GM21576 (cell line): ENCODE data around the gene ARSI.

Experiments
- ATAC-seq: cut with Tn5 transposase; IDR thresholded peaks from one replicate; pipeline ENCODE4 v1.9.1; 2021; ENCODE audit warnings: mild to moderate bottlenecking, moderate library complexity; ENCODE audit not compliant: unreplicated experiment

The ARSI gene

DNA sequence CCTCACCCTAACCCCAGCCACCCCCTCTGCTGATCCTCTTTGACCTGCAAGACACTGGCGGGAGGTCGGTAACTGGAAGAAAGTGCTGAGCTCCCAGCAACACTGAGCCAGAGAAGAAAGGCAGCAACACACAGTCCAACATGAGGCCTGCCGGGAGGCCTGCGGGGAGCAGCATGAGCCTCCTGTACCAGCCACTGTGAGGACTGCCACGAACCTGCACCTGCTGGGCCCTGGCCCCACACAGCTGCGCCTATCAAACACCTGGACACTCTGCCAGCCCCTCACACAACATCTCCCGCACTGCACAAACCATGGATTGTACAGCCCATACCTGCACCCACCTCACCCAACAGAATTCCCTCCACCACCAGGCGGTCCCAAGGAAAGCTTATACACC lies 31.4 kb downstream of the ARSI start:
- no peak for ATAC-seq

DNA sequence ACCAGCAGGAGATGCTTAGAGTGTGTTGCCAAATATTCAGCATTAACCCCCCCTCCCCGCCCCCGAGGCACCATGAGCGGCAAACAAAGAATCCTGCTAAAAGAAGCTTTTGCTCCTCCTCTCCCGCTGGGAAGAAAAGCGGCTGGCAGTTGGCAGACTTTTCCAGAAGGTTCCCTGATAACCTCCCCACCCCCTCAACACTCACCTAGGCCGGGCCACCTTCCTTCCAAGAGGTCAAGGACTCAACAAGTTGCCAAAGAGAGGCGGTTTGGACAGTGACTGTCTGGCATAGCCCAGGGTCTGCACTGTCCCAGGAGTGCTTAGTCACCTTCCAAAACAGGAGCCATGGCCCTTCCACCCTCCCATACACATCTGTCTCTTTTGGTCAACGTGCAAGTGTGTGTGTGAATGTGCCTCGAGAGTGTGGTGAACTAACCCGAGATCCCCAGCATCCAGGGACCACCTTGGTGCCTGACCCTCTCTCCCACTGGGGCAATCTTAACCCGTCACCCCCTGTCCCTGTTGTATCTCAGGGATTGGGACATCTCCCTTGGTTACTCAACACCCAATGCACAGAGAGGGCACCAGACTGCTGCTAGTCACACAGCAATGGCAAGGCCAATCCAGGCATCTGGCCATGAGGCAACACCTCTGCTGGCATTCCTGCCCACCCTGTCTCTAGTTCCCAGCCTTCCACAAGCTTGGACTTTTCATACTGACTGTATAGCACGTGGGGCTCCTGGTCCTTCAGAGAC lies 32.0 kb downstream of the ARSI start:
- no peak for ATAC-seq

DNA sequence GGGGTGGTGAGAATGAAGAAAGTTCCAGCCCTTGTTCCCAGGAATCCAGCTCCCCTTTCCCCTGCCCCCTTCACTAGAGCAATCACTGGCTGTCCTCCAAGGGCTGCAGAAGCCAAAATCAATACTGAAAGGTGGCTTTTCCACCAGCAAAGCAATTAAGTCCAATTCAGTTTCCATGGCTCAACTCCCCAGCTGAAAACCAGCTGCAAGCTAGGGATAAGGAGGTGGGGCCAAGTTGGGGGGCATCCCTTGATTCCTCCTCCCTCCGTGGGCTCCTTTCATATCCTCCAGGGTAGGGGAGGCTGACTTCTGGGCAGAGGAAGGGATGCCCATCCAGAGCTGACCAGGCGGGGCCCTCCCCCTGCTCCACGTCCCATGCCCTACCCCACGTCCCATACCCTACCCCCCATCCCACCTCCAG lies 35.8 kb downstream of the ARSI start:
- no peak for ATAC-seq

DNA sequence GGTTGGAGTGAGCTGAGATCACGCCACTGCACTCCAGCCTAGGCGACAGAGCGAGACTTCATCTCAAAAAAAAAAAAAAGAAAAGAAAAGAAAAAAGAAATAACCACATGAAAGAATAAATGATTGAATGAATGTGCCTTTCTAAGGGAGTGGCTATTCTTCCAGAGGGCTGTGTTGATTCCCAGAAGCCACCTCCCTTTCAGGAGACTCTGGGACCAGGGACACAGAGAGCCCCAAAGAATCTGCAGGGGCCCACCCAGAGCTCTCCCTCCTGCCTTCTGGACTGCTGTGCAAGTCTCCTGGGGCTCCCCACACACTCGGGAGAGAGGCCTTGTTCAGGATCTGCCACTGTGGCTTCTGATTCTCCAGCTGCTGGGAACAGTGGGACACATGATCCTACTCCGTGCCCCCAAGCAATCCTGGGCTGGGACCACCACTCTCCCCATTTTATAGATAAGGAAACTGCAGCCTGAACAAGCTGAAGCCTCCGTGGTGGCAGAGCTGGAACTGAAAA lies 36.8 kb downstream of the ARSI start:
- ATAC-seq, result no peak

DNA sequence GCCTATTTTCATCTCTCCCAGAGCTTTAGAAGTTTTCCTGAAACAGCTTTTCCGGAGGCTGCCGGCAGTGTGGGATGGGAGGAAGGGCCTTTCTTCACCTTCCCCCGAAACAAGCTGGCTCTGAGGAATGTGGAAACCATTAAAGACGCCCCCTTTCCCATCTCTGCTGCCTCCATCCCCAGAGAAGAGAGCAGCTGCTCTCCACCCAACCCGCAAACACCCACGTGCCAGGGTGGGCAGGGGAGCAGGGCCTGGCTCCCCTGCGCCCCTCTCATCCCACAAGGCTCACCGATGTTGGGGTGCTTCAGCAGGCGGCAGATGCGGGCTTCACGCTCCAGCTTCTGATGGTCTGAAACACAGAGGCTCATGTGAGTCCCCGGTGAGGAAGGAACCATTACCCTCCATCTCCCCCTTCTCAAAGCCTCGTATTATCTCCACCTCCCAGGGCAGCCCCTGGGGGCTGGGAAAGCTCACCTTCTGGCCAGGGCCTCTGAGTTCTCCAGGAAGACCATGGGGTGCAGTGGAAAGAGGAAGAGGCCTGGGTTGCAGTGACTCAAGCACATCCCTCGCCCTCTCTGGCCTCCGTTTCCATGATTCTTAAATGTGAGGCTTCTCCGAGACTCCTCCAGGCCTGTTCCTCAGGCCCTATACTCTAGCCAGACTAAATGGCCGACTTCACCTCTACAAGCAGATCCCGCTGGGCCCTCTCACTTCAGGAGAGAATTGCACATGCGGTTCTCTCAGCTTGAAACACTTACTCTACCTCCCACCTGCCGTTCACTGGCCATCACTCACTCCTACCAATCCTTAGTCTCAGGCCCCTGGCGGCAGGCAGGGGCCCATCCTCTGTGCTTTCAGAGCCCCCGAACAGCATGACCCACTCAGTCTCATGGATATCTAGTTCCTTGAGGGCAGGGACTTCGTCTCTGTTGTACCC lies 37.8 kb downstream of the ARSI start:
- no peak for ATAC-seq

DNA sequence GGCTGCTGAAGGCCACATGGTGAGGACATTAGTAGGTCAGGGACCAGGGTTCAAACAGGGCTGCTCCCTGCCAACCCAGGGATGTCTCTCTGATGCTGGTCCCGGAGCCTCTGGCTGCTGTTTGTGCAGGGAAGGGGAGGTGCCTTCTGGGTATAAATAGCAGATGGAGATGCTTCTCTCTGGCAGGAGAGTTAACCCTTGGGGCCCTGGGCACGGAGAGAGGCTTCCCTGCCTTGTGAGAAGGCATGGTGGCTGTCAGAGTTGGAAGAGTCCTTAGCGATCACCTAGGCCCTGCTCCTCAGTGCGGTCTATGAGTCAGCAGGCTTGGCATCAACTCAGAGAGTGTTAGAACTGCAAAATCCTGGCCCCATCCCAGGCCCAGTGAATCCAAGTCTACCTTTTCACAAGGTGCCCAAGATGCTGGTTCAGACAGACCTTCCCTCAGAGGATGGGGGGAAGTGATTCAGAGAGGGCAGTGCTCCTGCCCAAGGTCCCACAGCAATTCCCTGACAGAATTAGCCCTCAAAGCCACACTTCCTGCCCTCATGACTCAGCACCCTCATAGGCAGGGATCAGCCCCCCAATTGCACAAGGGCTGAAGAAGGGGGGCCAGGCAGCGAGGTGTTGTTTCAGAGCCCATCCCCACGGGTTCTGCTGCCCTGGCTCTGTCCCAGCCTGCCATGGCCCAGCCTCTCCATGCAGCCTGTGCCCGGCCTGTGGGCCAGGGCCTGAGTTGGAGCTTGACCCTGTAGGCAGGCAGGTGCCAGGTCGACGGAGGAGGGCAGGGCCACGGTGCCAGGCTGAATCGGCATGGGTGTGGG lies 38.7 kb downstream of the ARSI start:
- ATAC-seq, result no peak

DNA sequence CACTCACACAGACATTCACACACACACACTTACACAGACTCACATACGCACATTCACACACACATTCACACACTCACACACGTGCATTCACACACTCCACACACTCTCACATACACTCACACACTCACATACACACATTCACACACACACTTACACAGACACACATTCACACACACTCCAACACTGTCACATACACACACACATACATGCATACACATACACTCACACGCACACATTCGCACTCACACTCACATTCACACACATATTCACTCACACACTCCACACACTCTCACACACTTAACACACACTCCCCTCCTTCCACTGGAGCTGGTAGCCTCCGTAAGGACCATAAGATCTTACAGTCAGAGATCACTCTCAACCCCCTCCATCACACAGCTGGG lies 39.3 kb downstream of the ARSI start:
- no peak for ATAC-seq

DNA sequence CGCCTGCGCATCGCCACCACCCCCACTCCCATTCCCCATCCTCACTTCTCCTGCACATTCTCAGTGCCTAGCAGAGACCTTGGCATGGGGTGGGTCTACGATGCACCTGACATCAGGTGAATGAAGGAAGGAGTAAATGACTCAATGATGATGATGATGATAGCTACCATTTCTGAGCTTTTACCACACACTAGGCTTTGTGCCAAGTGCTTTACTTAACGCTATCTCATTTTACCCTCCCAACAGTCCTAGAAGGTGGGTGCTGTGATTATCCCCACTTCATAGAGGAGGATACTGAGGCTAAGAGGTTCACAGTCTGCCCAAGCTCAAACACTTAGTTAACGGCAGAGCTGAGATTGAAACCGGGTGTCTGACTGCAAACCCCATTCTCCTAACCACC lies 40.2 kb downstream of the ARSI start:
- no peak for ATAC-seq

DNA sequence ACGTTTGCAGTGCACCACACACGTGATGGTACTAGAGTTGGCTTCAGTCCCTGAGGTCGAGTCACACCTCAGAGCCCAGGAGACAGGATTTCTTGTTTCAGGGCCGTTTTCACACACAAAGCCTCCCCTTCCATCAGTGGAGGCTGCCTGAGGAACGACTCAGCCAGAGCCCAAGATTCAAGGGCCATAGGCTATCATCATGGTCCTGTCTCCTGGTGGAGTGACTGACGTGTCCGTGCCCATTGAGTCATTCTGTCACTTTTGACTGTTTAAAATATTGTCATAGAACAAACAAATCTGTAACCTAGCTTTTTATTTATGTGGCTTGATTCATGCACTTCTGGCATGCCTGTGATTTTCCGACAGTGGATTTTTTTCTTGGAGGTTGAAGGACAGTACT lies 41.5 kb downstream of the ARSI start:
- no peak for ATAC-seq

DNA sequence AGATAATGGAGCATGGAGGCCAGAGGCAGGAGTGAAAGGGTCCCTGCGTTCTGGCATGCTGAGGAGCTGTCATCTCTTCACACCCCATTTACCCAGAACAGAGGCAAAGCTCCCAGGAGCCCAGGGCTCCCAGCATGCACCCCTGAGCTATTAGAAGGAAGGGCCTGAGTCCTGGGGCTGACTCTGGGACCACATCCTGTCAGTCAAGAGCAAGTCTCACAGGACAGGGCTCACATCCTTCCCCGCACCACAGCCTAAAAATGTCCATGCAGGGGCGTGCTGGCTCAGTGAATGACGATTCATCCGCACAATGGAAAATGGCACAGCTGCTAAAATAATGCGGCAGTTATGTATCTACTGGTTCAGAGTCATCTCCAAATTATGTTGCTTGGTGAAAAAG lies 44.6 kb downstream of the ARSI start:
- ATAC-seq, result no peak

DNA sequence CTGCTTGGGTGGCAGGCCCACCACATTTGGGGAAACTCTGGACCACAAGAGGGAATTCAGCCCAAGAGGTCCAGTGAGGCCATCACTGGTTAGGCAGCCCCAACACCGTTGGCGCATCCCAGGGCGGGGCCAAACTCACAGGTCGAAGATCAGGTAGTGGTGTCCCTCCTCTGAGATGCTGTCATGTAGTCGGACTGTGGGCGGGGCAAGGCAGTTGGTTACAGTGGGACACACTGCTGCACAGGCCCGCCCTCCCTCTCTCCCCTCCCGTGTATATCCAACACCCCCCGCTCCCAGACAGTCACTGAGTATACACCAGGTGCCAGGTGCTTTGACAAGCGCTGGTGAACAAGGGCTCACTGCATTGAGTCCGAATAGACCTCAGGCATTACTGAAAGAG lies 45.3 kb downstream of the ARSI start:
- no peak for ATAC-seq

DNA sequence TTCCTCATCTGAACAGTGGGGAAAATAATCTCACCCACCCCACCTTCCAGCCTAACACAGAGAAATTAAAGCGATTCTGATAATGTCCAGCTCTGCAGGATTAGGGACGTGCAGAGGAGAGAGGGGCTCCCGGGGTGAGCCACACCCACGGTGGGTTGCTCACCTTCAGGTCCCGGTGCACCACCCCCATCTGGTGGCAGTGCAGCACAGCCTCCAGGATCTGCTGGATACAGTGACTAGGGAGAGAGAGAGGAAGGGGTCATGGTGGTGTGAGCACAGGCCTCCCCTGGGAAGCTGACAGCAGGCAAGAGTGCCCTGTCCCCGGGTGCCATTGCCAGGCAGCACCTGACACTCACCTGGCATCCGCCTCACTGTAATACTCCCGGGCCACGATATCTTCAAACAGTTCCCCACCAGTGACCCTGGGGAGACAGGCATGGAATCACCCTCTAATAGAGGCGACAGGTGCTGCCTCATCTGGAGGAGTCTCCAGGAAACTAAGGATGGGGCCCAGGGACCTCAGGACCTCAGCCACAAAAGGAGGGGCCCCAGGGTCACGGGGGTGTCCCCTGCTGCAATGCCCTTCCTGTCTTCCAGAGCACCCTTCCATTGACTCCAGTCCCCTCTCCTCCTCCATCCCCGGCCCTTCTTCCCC lies 46.2 kb downstream of the ARSI start:
- ATAC-seq, result no peak

DNA sequence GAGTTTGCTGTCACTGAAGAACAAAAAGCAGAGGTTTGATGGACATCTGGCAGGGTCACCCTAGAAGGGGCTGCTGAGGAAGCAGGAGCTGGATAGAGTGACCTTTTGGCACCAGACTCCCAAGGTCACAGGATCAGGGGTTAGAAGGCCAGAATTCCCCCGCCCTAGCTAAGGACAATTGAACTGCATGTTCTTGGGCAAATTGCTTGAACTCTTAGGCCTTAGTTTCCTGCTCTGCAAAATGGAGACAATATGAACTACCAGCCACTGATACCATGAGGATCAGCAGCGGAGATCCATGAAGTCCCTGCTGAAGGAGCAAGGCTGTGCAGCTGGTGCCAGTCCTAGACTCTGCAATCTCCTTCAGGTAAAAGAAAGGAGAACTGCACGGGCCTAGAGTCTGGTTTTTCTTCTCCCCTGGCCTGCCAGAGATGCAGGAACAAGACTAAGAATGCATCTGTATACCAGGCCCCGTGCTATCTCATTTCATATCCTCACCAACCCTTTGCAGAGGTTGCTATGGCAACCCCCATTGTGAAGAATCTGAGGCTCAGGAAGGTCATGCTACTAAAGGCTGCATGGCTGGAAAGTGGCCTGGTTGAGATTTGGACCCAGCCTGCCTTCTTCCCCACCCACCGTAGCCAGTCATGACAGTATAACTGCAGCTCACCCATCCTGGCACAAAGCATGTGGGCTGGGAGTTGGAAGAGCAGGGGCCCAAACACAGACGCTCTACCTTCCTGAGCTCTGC lies 46.9 kb downstream of the ARSI start:
- no peak for ATAC-seq

DNA sequence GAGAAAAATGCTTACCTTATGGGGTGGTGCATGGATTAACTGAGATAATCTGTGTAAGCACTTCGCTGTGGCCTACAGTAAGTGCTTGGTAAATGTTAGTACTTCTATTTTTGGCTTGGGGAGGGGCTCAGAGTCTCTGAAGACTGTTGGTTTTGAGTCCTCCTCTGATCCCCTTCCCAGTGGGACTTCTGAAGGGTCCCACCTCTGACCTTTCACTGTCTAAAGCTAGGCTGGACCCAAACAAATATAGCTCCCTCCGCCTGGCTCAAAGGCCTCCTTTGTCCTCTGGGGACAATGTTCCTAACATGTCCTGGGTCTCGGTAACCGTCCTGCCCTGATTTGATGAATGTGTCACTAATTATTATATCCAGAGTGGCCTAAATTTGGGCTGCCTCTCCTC lies 47.9 kb downstream of the ARSI start:
- no peak for ATAC-seq

DNA sequence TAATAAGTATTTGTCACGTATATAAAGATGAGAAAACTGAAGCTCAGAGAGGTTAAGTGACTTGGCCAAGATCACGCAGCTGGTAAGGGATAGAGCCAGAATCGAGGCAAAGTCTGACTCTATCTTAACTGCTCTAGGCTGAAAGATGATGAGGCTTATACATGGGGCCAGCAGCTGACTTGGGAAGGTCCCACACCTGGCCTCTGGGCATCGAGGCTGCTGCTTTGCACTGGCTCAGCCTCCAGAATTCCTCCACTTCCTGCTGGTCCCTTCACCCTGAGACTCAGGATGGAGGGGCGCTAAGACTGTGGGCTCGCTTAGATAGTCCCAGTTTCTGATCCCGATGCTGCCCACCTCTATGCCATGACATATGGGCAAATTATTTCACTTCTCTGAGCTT lies 48.3 kb downstream of the ARSI start:
- ATAC-seq, result no peak

DNA sequence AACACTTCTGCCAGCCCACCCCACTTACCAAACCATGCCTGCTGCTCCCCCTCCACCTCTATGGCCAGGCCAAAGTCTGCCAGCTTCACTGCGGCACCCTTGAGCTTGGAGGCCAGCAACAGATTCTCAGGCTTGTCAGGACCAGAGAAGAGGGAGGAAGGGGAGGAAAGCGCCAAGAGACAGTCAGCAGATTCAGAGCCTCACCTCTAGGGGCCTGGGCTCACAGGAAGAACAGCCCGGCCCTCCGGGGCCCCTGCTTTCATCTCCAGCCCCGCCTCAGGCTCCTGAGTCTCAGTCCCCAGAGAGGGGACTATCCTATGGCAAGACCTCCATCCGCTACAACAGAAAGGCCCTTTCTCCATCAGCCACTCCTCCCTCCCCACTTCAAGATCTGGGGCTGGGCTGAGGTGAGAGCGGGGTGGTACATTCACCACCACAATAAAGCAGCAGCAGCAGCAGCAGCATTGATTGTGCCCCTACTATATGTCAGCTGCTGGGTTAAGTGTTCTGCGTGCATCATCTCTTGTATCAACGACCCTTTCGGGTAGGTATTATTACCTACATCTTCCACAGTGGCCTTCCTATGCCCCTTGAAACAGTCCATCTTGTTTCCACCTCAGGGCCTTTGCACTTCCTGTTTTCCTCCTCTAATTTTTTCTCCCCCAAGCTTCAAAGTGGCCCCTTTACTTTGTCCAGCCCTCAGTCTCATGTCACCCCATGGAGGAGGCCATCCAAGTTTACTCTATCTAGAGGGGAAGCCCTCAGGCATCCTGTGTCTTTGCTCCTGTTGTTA lies 49.1 kb downstream of the ARSI start:
- ATAC-seq, result no peak

DNA sequence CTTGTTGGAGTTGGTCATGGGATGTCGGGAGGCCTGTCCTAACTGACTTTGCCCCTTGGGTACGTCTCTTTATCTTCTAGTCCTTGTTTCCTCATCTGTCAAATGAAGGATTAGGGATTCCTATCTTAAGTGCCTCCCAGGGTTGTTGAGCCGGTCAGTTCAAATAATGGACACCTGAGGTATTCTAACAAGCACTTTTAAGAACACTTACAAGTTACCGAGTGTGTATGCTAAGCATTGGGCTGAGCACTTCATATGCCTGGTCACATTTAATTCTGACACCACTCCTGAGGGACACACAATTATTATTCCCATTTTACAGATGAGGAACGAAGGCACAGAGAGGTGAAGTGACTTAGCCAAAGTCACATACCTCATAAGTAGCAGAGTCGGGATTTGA lies 50.2 kb downstream of the ARSI start:
- no peak for ATAC-seq

DNA sequence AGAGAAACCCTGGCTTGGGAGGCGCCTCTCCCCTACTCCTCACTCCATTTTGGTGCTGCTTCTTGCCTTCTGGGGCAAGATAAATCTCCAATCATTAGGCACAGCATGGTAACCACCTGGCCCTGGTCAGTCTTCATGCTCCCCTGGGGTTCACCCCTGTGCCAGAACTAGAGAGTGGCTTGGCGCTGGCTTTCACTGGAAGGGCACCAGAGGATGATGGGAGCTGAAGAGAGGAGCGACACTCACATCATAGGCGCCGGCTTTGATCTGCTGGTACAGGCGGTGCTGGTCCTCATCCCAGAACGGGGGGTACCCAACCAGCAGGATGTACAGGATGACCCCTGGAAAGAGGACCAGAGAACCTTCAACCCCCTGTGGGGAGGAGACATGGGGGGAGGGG lies 51.2 kb downstream of the ARSI start:
- ATAC-seq, result no peak

DNA sequence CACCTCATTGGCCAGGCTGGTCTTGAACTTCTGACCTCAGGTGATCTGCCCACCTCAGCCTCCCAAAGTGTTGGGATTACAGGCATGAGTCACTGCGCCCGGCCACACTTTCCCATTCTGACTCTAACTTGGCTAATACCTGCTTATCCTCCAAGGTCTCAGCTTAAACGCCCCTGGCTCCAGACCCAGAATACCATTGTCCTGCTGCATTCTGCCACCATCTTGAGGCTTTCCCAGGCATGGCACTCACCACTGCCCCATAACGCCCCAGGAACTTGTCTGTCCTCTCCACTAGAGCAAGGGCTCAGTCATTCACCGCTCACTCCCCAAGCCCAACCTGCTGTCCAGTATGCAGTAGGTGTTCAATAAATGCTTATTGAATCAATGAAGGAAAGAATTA lies 53.0 kb downstream of the ARSI start:
- no peak for ATAC-seq
